ENCODE results near the gene TMCC3. TPM values are rescaled to one million over a fixed set of nuclear protein-coding genes. Genes with fewer than 3 reads are reported as not detected.

TMCC3 gene
- total and polyA plus RNA-seq, 2 of the 13 experiments (the other 11 are each of a cell fraction or from before 2014, with no cell fraction given), result not detected

- TF ChIP-seq ZNF407 (CRISPR knock-in tag; IDR thresholded peaks at IDR 0.05; ENCODE audit: not compliant biosample characterization) (no peak), REPIN1 (CRISPR knock-in tag; IDR thresholded peaks at IDR 0.05; ENCODE audit: borderline replicate concordance, low read depth) (no peak), GATAD1 (CRISPR knock-in tag; IDR thresholded peaks at IDR 0.05) (no peak), FUBP1 (CRISPR knock-in tag; IDR thresholded peaks at IDR 0.05; ENCODE audit: borderline replicate concordance) (no peak), MEF2D (CRISPR knock-in tag; IDR thresholded peaks at IDR 0.05) (no peak), ZNF567 (CRISPR knock-in tag; IDR thresholded peaks at IDR 0.05; ENCODE audit: borderline replicate concordance) (no peak), ZNF33A (CRISPR knock-in tag; IDR thresholded peaks at IDR 0.05; ENCODE audit: borderline replicate concordance) (no peak), ATF7-NPFF (CRISPR knock-in tag; IDR thresholded peaks at IDR 0.05; ENCODE audit: low read depth) (no peak), FIP1L1 (IDR thresholded peaks at IDR 0.05; ENCODE audit: borderline replicate concordance, insufficient read depth, low read depth, low read length) (no peak)
Measured at GRCh38 chr12:94648578-94648977, 1.8 kb downstream of the TMCC3 start (continued).
